Effector memory CD4-positive, alpha-beta T cell (primary cell): ENCODE results near the gene LYSMD2.

ENCODE experiments used
- DNase-seq, 3 donors: peaks; one replicate each; pipeline ENCODE4 v3.0.0-alpha.2; 2020
- H3K27ac ChIP-seq: 2 replicates; pipeline ENCODE4 v1.7.0; 2013; ENCODE audit warnings: mild to moderate bottlenecking, low read length, moderate library complexity; ENCODE audit not compliant: insufficient read depth, poor library complexity, severe bottlenecking
- H3K27me3 ChIP-seq: replicated peaks from 2 replicates; pipeline ENCODE4 v1.7.0; 2013; ENCODE audit warnings: mild to moderate bottlenecking, low read length; ENCODE audit not compliant: insufficient read depth, control insufficient read depth, poor library complexity, severe bottlenecking
- H3K36me3 ChIP-seq: 2 replicates; pipeline ENCODE4 v1.7.0; 2013; ENCODE audit warnings: mild to moderate bottlenecking, low read length, moderate library complexity; ENCODE audit not compliant: control insufficient read depth, insufficient read depth
- H3K4me1 ChIP-seq: 2 replicates; pipeline ENCODE4 v1.7.0; 2013; ENCODE audit warnings: low read length, mild to moderate bottlenecking; ENCODE audit not compliant: control insufficient read depth, insufficient read depth, poor library complexity, severe bottlenecking
- H3K4me3 ChIP-seq: 2 replicates; pipeline ENCODE4 v1.7.0; 2013; ENCODE audit warnings: low read length, low read depth, mild to moderate bottlenecking; ENCODE audit not compliant: insufficient read depth, poor library complexity, severe bottlenecking
- H3K9me3 ChIP-seq: 2 replicates; pipeline ENCODE4 v1.7.0; 2013; ENCODE audit warnings: mild to moderate bottlenecking, low read length, moderate library complexity; ENCODE audit not compliant: control insufficient read depth

The LYSMD2 gene

GRCh38 chr15:51699373-51699772 lies 38.1 kb downstream of the LYSMD2 start:
- Histone ChIP-seq H3K36me3 (no peaks in the 10 kb centered on the region), H3K4me3 (no peak overlapping the region), H3K27ac (no peak overlapping the region), H3K27me3 (no peaks in the 10 kb centered on the region), H3K9me3 (no peaks in the 10 kb centered on the region), H3K4me1 (no peaks in the 10 kb centered on the region)
- no peak for DNase-seq

- no peaks in the 10 kb centered on the region for H3K36me3 ChIP-seq
- H3K4me3 ChIP-seq = no peak overlapping the region
- DNase-seq = no peak
- H3K27ac ChIP-seq = no peak overlapping the region
- no peaks in the 10 kb centered on the region for H3K9me3 ChIP-seq
- H3K27me3 ChIP-seq = no peaks in the 10 kb centered on the region
- no peaks in the 10 kb centered on the region for H3K4me1 ChIP-seq
Measured at GRCh38 chr15:51697163-51697562, 40.3 kb downstream of the LYSMD2 start.

- Histone ChIP-seq H3K4me1 (no peaks in the 10 kb centered on the region), H3K27me3 (no peaks in the 10 kb centered on the region), H3K9me3 (no peaks in the 10 kb centered on the region), H3K4me3 (no peak overlapping the region), H3K27ac (no peak overlapping the region), H3K36me3 (no peaks in the 10 kb centered on the region)
- DNase-seq = no peak
Measured at GRCh38 chr15:51696566-51696965, 40.9 kb downstream of the LYSMD2 start.

- Histone ChIP-seq H3K27ac (no peak overlapping the region), H3K36me3 (no peaks in the 10 kb centered on the region), H3K9me3 (no peaks in the 10 kb centered on the region), H3K4me3 (no peak overlapping the region), H3K27me3 (no peaks in the 10 kb centered on the region), H3K4me1 (no peaks in the 10 kb centered on the region)
- no peak for DNase-seq
Measured at GRCh38 chr15:51692154-51692553, 45.3 kb downstream of the LYSMD2 start.

GRCh38 chr15:51688863-51689262 lies 48.6 kb downstream of the LYSMD2 start:
- Histone ChIP-seq H3K27ac (no peak overlapping the region), H3K4me1 (no peaks in the 10 kb centered on the region), H3K4me3 (no peak overlapping the region), H3K27me3 (no peaks in the 10 kb centered on the region), H3K36me3 (no peaks in the 10 kb centered on the region), H3K9me3 (no peaks in the 10 kb centered on the region)
- DNase-seq = no peak

GRCh38 chr15:51687565-51687964 lies 49.9 kb downstream of the LYSMD2 start:
- Histone ChIP-seq H3K27me3 (no peaks in the 10 kb centered on the region), H3K4me3 (no peak overlapping the region), H3K4me1 (no peaks in the 10 kb centered on the region), H3K27ac (no peak overlapping the region), H3K9me3 (no peaks in the 10 kb centered on the region), H3K36me3 (no peaks in the 10 kb centered on the region)
- no peak for DNase-seq

GRCh38 chr15:51681303-51681963 lies 56.0 kb downstream of the LYSMD2 start, which contains the start of gene SCG3:
TSS of gene SCG3 (plus strand) at chr15:51681503. CDS start at chr15:51681756, 253 bp downstream.
- peaks cover 13% of the 10 kb centered on the region for H3K27me3 ChIP-seq
- peaks cover 4% of the 10 kb centered on the region for H3K4me1 ChIP-seq
- peak in 2 of 3 donors; percentile 3 to 7 for DNase-seq
- H3K36me3 ChIP-seq = no peaks in the 10 kb centered on the region
- H3K9me3 ChIP-seq = no peaks in the 10 kb centered on the region
- no peak within 1 kb of the TSS for H3K4me3 ChIP-seq
- no peak within 1 kb of the TSS for H3K27ac ChIP-seq

- no peak overlapping the region for H3K4me3 ChIP-seq
- peaks cover 13% of the 10 kb centered on the region for H3K27me3 ChIP-seq
- DNase-seq = no peak
- no peaks in the 10 kb centered on the region for H3K9me3 ChIP-seq
- H3K36me3 ChIP-seq = no peaks in the 10 kb centered on the region
- H3K4me1 ChIP-seq = peaks cover 4% of the 10 kb centered on the region
- no peak overlapping the region for H3K27ac ChIP-seq
Measured at GRCh38 chr15:51680321-51680720, 57.1 kb downstream of the LYSMD2 start.

GRCh38 chr15:51678096-51678495 lies 59.4 kb downstream of the LYSMD2 start:
- H3K9me3 ChIP-seq = no peaks in the 10 kb centered on the region
- H3K4me3 ChIP-seq = no peak overlapping the region
- H3K27me3 ChIP-seq = peaks cover 13% of the 10 kb centered on the region
- H3K36me3 ChIP-seq = no peaks in the 10 kb centered on the region
- H3K27ac ChIP-seq = no peak overlapping the region
- peaks cover 4% of the 10 kb centered on the region for H3K4me1 ChIP-seq
- DNase-seq = no peak

GRCh38 chr15:51677452-51677851 lies 60.0 kb downstream of the LYSMD2 start:
- no peaks in the 10 kb centered on the region for H3K9me3 ChIP-seq
- no peaks in the 10 kb centered on the region for H3K36me3 ChIP-seq
- no peak overlapping the region for H3K27ac ChIP-seq
- H3K4me1 ChIP-seq = peaks cover 4% of the 10 kb centered on the region
- DNase-seq = no peak
- no peak overlapping the region for H3K4me3 ChIP-seq
- H3K27me3 ChIP-seq = peaks cover 13% of the 10 kb centered on the region
